ENCODE data around the gene DOK3. TPM values are rescaled to one million over a fixed set of nuclear protein-coding genes. Genes with fewer than 3 reads are reported as not detected.

The DOK3 gene
- total and polyA plus RNA-seq, 2 of the 13 experiments (the other 11 are each of a cell fraction or from before 2014, with no cell fraction given): 1.4 to 1.5 TPM

DNA sequence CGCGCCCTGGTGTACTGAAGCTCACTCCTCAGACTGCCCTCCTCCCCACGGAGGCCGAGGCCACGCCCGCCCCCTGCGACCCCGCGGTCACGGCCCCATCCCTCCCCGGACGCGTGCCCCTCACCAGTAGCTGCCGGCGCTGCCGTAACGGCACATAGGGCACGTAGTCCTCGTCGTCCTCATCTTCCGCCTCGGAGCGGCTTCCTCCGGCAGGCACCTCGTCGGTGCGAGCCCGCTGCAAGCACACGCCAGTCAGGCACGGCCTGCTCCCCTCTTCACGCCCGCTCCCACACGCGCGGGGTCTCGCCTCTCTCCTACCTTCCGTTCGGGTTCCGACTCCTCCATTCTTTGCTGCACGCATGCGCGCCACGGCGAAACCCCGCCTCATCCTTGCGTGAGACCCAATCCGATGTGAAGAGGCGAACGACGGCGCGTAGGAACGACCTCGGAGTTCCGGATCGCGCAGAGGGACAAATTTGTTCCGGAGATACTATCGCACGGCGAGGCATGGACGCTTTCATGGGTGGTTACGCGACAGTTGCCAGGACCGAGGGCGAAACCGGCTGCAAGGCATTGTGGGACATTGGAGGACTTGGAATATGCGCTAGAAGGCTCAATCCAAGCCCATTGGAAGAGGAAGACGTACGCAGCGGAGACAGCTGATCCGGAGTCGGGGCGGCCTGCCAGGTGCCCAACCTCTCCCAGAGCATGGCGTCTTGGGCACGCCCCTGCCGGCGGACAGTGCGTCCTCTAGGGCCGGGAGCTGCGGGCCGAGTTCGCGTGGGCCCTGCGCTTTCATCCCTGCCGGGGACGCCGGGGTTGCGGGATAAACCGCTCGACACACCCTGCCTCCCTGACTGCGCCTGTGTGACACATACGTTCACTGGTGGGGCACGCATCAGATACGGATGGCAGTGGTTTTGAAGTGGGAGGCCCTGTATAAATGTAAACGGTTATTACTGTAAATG, 7.3 kb upstream of the DOK3 start, which contains the start of gene DDX41 (continued):
- TF ChIP-seq ETV6 (CRISPR knock-in tag; conservative IDR thresholded peaks at IDR 0.05): 0 out of 2 replicates have a peak, but pooled peaks have one; percentile 55
- no peak for TF ChIP-seq ZNF720 (CRISPR knock-in tag; IDR thresholded peaks at IDR 0.05)
- no peak for TF ChIP-seq ZNF629 (CRISPR knock-in tag; conservative IDR thresholded peaks at IDR 0.05)
- peak; percentile 85; the same call in 1 of the 2 replicates for TF ChIP-seq ZNF205 (CRISPR knock-in tag; IDR thresholded peaks at IDR 0.05)
- no peak for TF ChIP-seq TBL1XR1 (IDR thresholded peaks at IDR 0.05; ENCODE audit: borderline replicate concordance, low read length, partially characterized antibody)
- no peak for TF ChIP-seq ZFAT (CRISPR knock-in tag; conservative IDR thresholded peaks at IDR 0.05)
- peak; percentile 86 for TF ChIP-seq RELA (CRISPR knock-in tag; IDR thresholded peaks at IDR 0.05)
- TF ChIP-seq ZNF260 (CRISPR knock-in tag; IDR thresholded peaks at IDR 0.05; ENCODE audit: borderline replicate concordance, low read depth): no peak
- no peak for TF ChIP-seq ZNF660 (CRISPR knock-in tag; IDR thresholded peaks at IDR 0.05; ENCODE audit: borderline replicate concordance, low read depth)
- TF ChIP-seq, protein P1, sequence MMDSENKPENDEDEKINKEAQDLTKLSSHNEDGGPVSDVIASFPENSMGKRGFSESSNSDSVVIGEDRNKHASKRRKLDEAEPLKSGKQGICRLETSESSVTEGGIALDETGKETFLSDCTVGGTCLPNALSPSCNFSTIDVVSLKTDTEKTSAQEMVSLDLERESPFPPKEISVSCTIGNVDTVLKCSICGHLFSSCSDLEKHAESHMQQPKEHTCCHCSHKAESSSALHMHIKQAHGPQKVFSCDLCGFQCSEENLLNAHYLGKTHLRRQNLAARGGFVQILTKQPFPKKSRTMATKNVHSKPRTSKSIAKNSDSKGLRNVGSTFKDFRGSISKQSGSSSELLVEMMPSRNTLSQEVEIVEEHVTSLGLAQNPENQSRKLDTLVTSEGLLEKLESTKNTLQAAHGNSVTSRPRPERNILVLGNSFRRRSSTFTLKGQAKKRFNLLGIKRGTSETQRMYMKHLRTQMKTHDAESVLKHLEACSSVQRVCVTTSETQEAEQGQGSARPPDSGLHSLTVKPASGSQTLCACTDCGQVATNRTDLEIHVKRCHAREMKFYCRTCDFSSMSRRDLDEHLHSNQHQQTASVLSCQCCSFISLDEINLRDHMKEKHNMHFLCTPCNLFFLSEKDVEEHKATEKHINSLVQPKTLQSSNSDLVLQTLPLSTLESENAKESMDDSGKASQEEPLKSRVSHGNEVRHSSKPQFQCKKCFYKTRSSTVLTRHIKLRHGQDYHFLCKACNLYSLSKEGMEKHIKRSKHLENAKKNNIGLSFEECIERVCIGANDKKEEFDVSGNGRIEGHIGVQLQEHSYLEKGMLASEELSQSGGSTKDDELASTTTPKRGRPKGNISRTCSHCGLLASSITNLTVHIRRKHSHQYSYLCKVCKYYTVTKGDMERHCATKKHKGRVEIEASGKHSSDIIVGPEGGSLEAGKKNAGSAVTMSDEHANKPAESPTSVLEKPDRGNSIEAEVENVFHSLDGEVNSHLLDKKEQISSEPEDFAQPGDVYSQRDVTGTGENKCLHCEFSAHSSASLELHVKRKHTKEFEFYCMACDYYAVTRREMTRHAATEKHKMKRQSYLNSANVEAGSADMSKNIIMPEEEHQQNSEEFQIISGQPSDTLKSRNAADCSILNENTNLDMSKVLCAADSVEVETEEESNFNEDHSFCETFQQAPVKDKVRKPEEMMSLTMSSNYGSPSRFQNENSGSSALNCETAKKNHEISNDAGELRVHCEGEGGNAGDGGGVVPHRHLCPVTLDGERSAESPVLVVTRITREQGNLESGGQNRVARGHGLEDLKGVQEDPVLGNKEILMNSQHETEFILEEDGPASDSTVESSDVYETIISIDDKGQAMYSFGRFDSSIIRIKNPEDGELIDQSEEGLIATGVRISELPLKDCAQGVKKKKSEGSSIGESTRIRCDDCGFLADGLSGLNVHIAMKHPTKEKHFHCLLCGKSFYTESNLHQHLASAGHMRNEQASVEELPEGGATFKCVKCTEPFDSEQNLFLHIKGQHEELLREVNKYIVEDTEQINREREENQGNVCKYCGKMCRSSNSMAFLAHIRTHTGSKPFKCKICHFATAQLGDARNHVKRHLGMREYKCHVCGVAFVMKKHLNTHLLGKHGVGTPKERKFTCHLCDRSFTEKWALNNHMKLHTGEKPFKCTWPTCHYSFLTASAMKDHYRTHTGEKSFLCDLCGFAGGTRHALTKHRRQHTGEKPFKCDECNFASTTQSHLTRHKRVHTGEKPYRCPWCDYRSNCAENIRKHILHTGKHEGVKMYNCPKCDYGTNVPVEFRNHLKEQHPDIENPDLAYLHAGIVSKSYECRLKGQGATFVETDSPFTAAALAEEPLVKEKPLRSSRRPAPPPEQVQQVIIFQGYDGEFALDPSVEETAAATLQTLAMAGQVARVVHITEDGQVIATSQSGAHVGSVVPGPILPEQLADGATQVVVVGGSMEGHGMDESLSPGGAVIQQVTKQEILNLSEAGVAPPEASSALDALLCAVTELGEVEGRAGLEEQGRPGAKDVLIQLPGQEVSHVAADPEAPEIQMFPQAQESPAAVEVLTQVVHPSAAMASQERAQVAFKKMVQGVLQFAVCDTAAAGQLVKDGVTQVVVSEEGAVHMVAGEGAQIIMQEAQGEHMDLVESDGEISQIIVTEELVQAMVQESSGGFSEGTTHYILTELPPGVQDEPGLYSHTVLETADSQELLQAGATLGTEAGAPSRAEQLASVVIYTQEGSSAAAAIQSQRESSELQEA (CRISPR knock-in tag; IDR thresholded peaks at IDR 0.05; ENCODE audit: not compliant biosample characterization): no peak
- TF ChIP-seq, protein P2, sequence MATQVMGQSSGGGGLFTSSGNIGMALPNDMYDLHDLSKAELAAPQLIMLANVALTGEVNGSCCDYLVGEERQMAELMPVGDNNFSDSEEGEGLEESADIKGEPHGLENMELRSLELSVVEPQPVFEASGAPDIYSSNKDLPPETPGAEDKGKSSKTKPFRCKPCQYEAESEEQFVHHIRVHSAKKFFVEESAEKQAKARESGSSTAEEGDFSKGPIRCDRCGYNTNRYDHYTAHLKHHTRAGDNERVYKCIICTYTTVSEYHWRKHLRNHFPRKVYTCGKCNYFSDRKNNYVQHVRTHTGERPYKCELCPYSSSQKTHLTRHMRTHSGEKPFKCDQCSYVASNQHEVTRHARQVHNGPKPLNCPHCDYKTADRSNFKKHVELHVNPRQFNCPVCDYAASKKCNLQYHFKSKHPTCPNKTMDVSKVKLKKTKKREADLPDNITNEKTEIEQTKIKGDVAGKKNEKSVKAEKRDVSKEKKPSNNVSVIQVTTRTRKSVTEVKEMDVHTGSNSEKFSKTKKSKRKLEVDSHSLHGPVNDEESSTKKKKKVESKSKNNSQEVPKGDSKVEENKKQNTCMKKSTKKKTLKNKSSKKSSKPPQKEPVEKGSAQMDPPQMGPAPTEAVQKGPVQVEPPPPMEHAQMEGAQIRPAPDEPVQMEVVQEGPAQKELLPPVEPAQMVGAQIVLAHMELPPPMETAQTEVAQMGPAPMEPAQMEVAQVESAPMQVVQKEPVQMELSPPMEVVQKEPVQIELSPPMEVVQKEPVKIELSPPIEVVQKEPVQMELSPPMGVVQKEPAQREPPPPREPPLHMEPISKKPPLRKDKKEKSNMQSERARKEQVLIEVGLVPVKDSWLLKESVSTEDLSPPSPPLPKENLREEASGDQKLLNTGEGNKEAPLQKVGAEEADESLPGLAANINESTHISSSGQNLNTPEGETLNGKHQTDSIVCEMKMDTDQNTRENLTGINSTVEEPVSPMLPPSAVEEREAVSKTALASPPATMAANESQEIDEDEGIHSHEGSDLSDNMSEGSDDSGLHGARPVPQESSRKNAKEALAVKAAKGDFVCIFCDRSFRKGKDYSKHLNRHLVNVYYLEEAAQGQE (IDR thresholded peaks at IDR 0.05; ENCODE audit: borderline replicate concordance in 1 of 2, low read depth in 1 of 2, low read length in 2 of 2): peak in 1 of 2 experiments; percentile 45; a peak in 2 of 4 replicates
- no peak for TF ChIP-seq NCOA5 (CRISPR knock-in tag; IDR thresholded peaks at IDR 0.05)
- peak; percentile 94 for TF ChIP-seq RFXANK (CRISPR knock-in tag; IDR thresholded peaks at IDR 0.05)
- TF ChIP-seq SKI (IDR thresholded peaks at IDR 0.05; ENCODE audit: partially characterized antibody): no peak
- no peak for TF ChIP-seq ZNF562 (CRISPR knock-in tag; IDR thresholded peaks at IDR 0.05; ENCODE audit: borderline replicate concordance)
- no peak for TF ChIP-seq BRCA1 (CRISPR knock-in tag; IDR thresholded peaks at IDR 0.05)
- no peak; the same call in 1 of the 2 replicates for TF ChIP-seq ZFP82 (CRISPR knock-in tag; IDR thresholded peaks at IDR 0.05; ENCODE audit: borderline replicate concordance)
- no peak; the same call in 1 of the 2 replicates for TF ChIP-seq EED (CRISPR knock-in tag; IDR thresholded peaks at IDR 0.05)
